ENCODE data around the gene SPEN.

DNA sequence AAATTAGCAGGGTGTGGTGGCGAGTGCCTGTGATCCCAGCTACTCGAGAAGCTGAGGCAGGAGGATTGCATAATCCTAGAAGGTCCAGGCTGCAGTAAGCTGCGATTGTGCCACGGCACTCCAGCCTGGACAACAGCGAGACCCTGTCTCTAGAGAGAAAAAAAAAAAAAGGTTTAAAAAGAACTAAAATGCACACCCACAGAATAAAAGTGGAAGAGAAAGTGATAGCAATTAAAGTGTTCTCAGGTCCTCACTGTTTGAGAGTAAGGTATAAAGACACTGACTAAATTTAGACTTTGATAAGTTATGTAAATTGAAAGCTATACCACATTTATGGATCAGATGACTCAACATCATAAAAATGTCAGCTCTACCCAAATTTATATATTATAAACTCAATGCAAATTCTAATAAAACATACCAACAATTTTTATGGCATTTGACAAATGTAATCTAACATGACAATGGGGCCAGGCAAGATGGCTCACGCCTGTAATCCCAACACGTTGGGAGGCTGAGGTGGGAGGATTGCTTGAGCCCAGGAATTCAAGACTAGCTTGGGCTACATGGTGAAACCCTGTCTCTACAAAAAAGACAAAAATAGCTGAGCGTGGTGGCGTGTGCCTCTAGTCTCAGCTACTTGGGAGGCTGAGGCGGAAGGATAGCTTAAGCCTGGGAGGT, 116.6 kb downstream of the SPEN start:
- TF ChIP-seq EGR1 (IDR thresholded peaks at IDR 0.05) = no peak
- TF ChIP-seq TAF1 (IDR thresholded peaks at IDR 0.05; ENCODE audit: low read depth) = no peak
- TF ChIP-seq EP300 (IDR thresholded peaks at IDR 0.05; ENCODE audit: borderline replicate concordance) = no peak
- TF ChIP-seq CREB1 (IDR thresholded peaks at IDR 0.05; ENCODE audit: low read depth) = no peak
- TF ChIP-seq YY1 (IDR thresholded peaks at IDR 0.05; ENCODE audit: low read depth) = no peak
- TF ChIP-seq, protein P1, sequence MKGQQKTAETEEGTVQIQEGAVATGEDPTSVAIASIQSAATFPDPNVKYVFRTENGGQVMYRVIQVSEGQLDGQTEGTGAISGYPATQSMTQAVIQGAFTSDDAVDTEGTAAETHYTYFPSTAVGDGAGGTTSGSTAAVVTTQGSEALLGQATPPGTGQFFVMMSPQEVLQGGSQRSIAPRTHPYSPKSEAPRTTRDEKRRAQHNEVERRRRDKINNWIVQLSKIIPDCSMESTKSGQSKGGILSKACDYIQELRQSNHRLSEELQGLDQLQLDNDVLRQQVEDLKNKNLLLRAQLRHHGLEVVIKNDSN (IDR thresholded peaks at IDR 0.05) = no peak
- no peak for TF ChIP-seq CEBPB (IDR thresholded peaks at IDR 0.05)
- TF ChIP-seq RAD21 (IDR thresholded peaks at IDR 0.05; ENCODE audit: low read depth) = no peak
- TF ChIP-seq, protein P2, sequence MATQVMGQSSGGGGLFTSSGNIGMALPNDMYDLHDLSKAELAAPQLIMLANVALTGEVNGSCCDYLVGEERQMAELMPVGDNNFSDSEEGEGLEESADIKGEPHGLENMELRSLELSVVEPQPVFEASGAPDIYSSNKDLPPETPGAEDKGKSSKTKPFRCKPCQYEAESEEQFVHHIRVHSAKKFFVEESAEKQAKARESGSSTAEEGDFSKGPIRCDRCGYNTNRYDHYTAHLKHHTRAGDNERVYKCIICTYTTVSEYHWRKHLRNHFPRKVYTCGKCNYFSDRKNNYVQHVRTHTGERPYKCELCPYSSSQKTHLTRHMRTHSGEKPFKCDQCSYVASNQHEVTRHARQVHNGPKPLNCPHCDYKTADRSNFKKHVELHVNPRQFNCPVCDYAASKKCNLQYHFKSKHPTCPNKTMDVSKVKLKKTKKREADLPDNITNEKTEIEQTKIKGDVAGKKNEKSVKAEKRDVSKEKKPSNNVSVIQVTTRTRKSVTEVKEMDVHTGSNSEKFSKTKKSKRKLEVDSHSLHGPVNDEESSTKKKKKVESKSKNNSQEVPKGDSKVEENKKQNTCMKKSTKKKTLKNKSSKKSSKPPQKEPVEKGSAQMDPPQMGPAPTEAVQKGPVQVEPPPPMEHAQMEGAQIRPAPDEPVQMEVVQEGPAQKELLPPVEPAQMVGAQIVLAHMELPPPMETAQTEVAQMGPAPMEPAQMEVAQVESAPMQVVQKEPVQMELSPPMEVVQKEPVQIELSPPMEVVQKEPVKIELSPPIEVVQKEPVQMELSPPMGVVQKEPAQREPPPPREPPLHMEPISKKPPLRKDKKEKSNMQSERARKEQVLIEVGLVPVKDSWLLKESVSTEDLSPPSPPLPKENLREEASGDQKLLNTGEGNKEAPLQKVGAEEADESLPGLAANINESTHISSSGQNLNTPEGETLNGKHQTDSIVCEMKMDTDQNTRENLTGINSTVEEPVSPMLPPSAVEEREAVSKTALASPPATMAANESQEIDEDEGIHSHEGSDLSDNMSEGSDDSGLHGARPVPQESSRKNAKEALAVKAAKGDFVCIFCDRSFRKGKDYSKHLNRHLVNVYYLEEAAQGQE (IDR thresholded peaks at IDR 0.05; ENCODE audit: low read depth) = no peak
- TF ChIP-seq ZBTB7A (IDR thresholded peaks at IDR 0.05; ENCODE audit: low read depth) = no peak
- TF ChIP-seq, protein P3, sequence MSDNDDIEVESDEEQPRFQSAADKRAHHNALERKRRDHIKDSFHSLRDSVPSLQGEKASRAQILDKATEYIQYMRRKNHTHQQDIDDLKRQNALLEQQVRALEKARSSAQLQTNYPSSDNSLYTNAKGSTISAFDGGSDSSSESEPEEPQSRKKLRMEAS (IDR thresholded peaks at IDR 0.05) = no peak
- TF ChIP-seq TCF12 (IDR thresholded peaks at IDR 0.05; ENCODE audit: low read depth) = no peak
- no peak for TF ChIP-seq NFIC (IDR thresholded peaks at IDR 0.05)

Measured in Ishikawa (cell line).